Smooth muscle cell (in vitro differentiated cells): Measurements from ENCODE around the gene JPH2. TPM values are rescaled to one million over a fixed set of nuclear protein-coding genes. Genes with fewer than 3 reads are reported as not detected.

ENCODE experiments used
- DNase-seq: peaks from one replicate; lab custom pipeline; 2025; ENCODE audit not compliant: unreplicated experiment; lab: John Stamatoyannopoulos, UW
- H2AFZ ChIP-seq: fragments of 200-600 bp; sonication (generic); 2 replicates; pipeline ENCODE4 v1.6.0; 2016; ENCODE audit warnings: antibody characterized with exemption, low read depth, mild to moderate bottlenecking
- H3F3A ChIP-seq: fragments of 200-600 bp; sonication (generic); 2 replicates; pipeline ENCODE4 v1.6.0; 2017; ENCODE audit warnings: antibody characterized with exemption, low read depth
- H3K27ac ChIP-seq: fragments of 200-600 bp; sonication (generic); 2 replicates; pipeline ENCODE4 v1.5.1; 2016; ENCODE audit warnings: low read depth, mild to moderate bottlenecking
- H3K27me3 ChIP-seq: fragments of 200-600 bp; sonication (generic); 2 replicates; pipeline ENCODE4 v1.6.1; 2016; ENCODE audit warnings: low read depth, mild to moderate bottlenecking
- H3K36me3 ChIP-seq: fragments of 200-600 bp; sonication (generic); 2 replicates; pipeline ENCODE4 v1.5.1; 2016; ENCODE audit warnings: low read depth
- H3K4me1 ChIP-seq: fragments of 200-600 bp; sonication (generic); 2 replicates; pipeline ENCODE4 v1.5.1; 2016; ENCODE audit warnings: low read depth
- H3K4me2 ChIP-seq: fragments of 200-600 bp; sonication (generic); 2 replicates; pipeline ENCODE4 v1.6.0; 2016; ENCODE audit warnings: mild to moderate bottlenecking
- H3K4me3 ChIP-seq: fragments of 200-600 bp; sonication (generic); 2 replicates; pipeline ENCODE4 v1.5.1; 2016; ENCODE audit warnings: mild to moderate bottlenecking
- H3K79me2 ChIP-seq: fragments of 200-600 bp; sonication (generic); 2 replicates; pipeline ENCODE4 v1.6.0; 2016; ENCODE audit warnings: low read depth, mild to moderate bottlenecking
- H3K9ac ChIP-seq: fragments of 200-600 bp; sonication (generic); 2 replicates; pipeline ENCODE4 v1.6.0; 2016; ENCODE audit warnings: low read depth
- H3K9me3 ChIP-seq: fragments of 200-600 bp; sonication (generic); replicated peaks from 2 replicates; pipeline ENCODE4 v1.5.1; 2016; ENCODE audit warnings: low read depth
- H4K20me1 ChIP-seq: fragments of 200-600 bp; sonication (generic); 2 replicates; pipeline ENCODE4 v1.6.0; 2016; ENCODE audit warnings: low read depth
- WGBS: methylation state at CpG from one replicate; pipeline ENCODE4 v1.1.7; 2016; ENCODE audit warnings: low lambda C conversion rate; 5-methylcytosine and 5-hydroxymethylcytosine counted together
- polyA plus RNA-seq: library from polyadenylated mRNA; unstranded; fragments of >200 nt; fragmentation: Nextera tagmentation; extraction: Ambion mirVana; gene quantifications from 2 replicates; pipeline ENCODE4 v1.2.1, GENCODE V29; 2016
- total RNA-seq: library from RNA; depleted of rRNA; stranded (reverse); fragments of >200 nt; gene quantifications from 2 replicates; pipeline ENCODE4 v1.2.3, GENCODE V29; 2014
- TF ChIP-seq, protein P1 (sequence below): fragments of 200-600 bp; sonication (generic); IDR thresholded peaks from 2 replicates; pipeline ENCODE4 v1.5.1; 2017; ENCODE audit warnings: borderline replicate concordance, mild to moderate bottlenecking, antibody characterized with exemption; ENCODE audit not compliant: insufficient read depth, poor library complexity, severe bottlenecking

JPH2 gene
- total and polyA plus RNA-seq, 2 experiments from 2014 or later, result 4.4 to 6.0 TPM

DNA sequence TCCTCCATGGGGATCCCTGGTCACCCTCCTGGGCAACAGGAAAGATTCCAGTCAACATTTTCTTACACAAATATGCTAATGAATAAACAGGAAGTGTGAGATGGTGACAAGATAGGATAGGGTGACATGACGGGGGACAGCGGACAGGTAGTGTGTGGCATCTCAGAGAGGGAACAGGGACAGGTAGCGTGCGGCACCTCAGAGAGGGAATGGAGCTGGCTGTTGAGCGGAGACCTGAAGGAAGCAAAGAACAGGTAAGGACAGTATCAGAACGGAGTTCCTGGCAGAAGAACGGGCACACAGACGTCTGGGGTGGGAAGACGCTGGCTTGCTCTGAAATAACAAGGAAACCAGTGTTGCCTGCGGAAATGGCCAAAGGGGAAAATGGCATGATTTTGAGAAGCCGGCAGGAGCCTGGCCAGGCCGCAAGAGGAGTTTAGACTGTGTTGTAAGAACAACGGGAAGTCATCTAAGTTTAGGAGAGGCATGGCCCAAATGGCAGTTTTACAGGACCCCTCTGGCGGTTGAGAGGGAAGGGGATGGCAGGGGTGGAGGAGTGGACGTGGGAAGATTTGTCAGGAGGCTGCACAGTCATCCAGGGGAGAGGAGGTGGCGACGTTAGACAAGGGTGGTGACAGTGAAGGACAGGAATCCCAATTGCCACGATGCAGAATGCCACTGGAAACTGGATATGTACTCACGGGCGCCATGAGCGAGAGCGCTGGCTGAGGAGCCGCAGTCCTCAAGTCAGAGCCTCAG lies 111.6 kb downstream of the JPH2 start:
- no peaks in the 10 kb centered on the region for H3K27me3 ChIP-seq
- TF ChIP-seq, protein P1, sequence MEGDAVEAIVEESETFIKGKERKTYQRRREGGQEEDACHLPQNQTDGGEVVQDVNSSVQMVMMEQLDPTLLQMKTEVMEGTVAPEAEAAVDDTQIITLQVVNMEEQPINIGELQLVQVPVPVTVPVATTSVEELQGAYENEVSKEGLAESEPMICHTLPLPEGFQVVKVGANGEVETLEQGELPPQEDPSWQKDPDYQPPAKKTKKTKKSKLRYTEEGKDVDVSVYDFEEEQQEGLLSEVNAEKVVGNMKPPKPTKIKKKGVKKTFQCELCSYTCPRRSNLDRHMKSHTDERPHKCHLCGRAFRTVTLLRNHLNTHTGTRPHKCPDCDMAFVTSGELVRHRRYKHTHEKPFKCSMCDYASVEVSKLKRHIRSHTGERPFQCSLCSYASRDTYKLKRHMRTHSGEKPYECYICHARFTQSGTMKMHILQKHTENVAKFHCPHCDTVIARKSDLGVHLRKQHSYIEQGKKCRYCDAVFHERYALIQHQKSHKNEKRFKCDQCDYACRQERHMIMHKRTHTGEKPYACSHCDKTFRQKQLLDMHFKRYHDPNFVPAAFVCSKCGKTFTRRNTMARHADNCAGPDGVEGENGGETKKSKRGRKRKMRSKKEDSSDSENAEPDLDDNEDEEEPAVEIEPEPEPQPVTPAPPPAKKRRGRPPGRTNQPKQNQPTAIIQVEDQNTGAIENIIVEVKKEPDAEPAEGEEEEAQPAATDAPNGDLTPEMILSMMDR, result no peak
- no peak overlapping the region for H3K4me2 ChIP-seq
- H2AFZ ChIP-seq, result no peak overlapping the region
- no peaks in the 10 kb centered on the region for H3K9me3 ChIP-seq
- H3F3A ChIP-seq, result no peaks in the 10 kb centered on the region
- H3K4me3 ChIP-seq, result no peak overlapping the region
- H3K27ac ChIP-seq, result no peak overlapping the region
- H3K4me1 ChIP-seq, result no peaks in the 10 kb centered on the region
- DNase-seq, result no peak
- no peaks in the 10 kb centered on the region for H4K20me1 ChIP-seq
- H3K36me3 ChIP-seq, result no peaks in the 10 kb centered on the region
- no peak overlapping the region for H3K9ac ChIP-seq
- no peaks in the 10 kb centered on the region for H3K79me2 ChIP-seq
- WGBS, result 94% methylated on average over 23 of the region's 23 CpGs

DNA sequence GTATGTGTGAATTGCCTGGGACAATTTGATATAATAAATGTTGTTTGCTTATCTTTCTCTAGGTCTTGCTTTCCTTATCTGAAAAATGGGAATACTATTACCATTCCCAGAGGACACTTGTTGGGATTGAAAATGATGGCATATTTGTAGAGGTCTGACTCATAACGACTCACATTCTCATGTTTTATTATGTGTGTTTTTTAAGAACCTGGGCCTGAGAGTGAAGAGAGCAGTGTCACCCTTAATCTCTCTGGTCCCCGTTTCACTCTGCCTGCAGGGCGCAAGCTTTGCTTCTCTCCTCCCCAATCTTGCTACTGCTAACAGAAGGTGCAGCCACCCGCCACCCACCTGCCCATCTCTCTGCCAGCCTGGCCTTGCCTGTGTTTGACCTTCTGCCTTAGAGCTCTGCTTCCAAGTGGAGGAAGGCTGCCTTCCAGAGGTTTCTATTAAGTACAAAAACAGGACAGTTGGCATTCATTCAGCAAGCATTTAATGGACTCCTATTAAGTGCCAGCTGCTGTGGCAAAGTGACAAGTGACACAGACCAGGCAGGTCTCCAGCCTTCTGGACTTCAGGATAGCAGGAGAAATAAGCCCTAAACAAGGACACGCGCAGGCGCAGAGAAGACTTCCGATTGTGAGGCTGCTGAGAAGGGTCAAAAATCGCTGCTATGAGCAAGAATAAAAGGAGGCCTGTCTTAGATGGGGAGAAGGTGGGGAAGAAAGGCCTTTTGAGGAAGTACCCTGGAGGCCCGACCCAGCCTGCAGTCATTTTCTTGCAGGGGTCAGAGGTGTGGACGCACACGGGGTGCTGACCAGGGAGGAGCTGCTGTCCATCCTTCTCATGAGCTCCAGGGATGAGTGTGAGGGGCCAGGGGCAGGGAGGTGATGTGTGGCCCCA lies 112.5 kb downstream of the JPH2 start:
- H3K4me2 ChIP-seq, result no peak overlapping the region
- H3K4me1 ChIP-seq, result no peaks in the 10 kb centered on the region
- no peaks in the 10 kb centered on the region for H3K9me3 ChIP-seq
- H3K27me3 ChIP-seq, result no peaks in the 10 kb centered on the region
- TF ChIP-seq, protein P1, result no peak
- no peak overlapping the region for H3K27ac ChIP-seq
- no peak for DNase-seq
- H3K79me2 ChIP-seq, result no peaks in the 10 kb centered on the region
- H4K20me1 ChIP-seq, result no peaks in the 10 kb centered on the region
- no peaks in the 10 kb centered on the region for H3K36me3 ChIP-seq
- H3K9ac ChIP-seq, result no peak overlapping the region
- no peak overlapping the region for H3K4me3 ChIP-seq
- no peak overlapping the region for H2AFZ ChIP-seq
- 71% methylated on average over 12 of the region's 12 CpGs for WGBS
- H3F3A ChIP-seq, result no peaks in the 10 kb centered on the region

DNA sequence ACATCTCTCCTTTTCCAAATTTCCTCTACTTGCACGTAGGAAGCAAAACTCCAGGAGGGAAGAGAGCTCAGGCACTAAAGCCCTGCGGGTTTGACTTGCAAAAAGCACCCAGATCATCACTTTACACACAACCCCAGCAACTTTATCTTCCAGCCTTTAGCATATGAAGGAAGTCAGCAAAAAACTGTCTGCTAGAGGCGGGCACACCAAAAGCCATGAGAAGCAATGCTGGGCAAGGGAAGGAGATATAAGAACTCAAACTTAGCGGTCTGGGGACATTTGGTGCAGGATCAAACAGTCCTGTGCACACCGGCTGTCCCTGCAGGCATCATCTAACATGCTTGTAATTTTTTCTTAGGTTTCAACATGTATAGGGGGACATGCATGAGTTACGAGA lies 113.3 kb downstream of the JPH2 start:
- Histone ChIP-seq H3K36me3 (no peaks in the 10 kb centered on the region), H3K27ac (no peak overlapping the region), H3K9ac (no peak overlapping the region), H3K4me2 (no peak overlapping the region), H3K4me3 (no peak overlapping the region), H3K4me1 (no peaks in the 10 kb centered on the region), H3K79me2 (no peaks in the 10 kb centered on the region), H3F3A (no peaks in the 10 kb centered on the region), H3K9me3 (no peaks in the 10 kb centered on the region), H4K20me1 (no peaks in the 10 kb centered on the region), H3K27me3 (no peaks in the 10 kb centered on the region), H2AFZ (no peak overlapping the region)
- WGBS, result 82% methylated on average over 6 of the region's 6 CpGs
- TF ChIP-seq, protein P1, result no peak
- no peak for DNase-seq
